ENCODE measurements around the gene GRK1.
"Not testable (repeated sequence)": the region's sequence is repeated elsewhere in the genome, so short reads cannot be mapped to it uniquely, and the experiment has no call there.

The GRK1 gene

GRCh38 chr13:113667771-113668490 lies 912 bp downstream of the GRK1 start:
- DNase-seq: no peak

- DNase-seq: no peak
Measured at GRCh38 chr13:113668491-113668971, 1.5 kb downstream of the GRK1 start.

GRCh38 chr13:113669231-113669754 lies 2.3 kb downstream of the GRK1 start:
- no peak for DNase-seq

GRCh38 chr13:113669755-113670341 lies 2.8 kb downstream of the GRK1 start:
- DNase-seq: no peak

- no peak for DNase-seq
Measured at GRCh38 chr13:113670541-113670940, 3.5 kb downstream of the GRK1 start.

- DNase-seq: no peak
Measured at GRCh38 chr13:113671066-113672001, 4.3 kb downstream of the GRK1 start.

- no peak for DNase-seq
Measured at GRCh38 chr13:113672002-113672651, 5.1 kb downstream of the GRK1 start.

- no peak for DNase-seq
Measured at GRCh38 chr13:113722921-113723320, 55.9 kb downstream of the GRK1 start.

- no peak for DNase-seq
Measured at GRCh38 chr13:113723410-113724015, 56.5 kb downstream of the GRK1 start.

- no peak for DNase-seq
Measured at GRCh38 chr13:113724016-113724758, 57.2 kb downstream of the GRK1 start.

GRCh38 chr13:113724780-113725315 lies 57.8 kb downstream of the GRK1 start:
- DNase-seq: peak; percentile 32

- DNase-seq: not testable (repeated sequence)
Measured at GRCh38 chr13:113725329-113726105, 58.5 kb downstream of the GRK1 start.

GRCh38 chr13:113726106-113726821 lies 59.2 kb downstream of the GRK1 start:
- not testable (repeated sequence) for DNase-seq

- no peak for DNase-seq
Measured at GRCh38 chr13:113726961-113727411, 60.0 kb downstream of the GRK1 start.

- no peak for DNase-seq
Measured at GRCh38 chr13:113728571-113729054, 61.6 kb downstream of the GRK1 start.

GRCh38 chr13:113729187-113730019 lies 62.4 kb downstream of the GRK1 start:
- no peak for DNase-seq

- DNase-seq: no peak
Measured at GRCh38 chr13:113730258-113730691, 63.3 kb downstream of the GRK1 start.

GRCh38 chr13:113730831-113731191 lies 63.8 kb downstream of the GRK1 start:
- DNase-seq: no peak

Data from GOT3 (cell line).